ENCODE data around the gene FOSL1.
"Not testable (repeated sequence)": the region's sequence is repeated elsewhere in the genome, so short reads cannot be mapped to it uniquely, and the experiment has no call there.

The FOSL1 gene

DNA sequence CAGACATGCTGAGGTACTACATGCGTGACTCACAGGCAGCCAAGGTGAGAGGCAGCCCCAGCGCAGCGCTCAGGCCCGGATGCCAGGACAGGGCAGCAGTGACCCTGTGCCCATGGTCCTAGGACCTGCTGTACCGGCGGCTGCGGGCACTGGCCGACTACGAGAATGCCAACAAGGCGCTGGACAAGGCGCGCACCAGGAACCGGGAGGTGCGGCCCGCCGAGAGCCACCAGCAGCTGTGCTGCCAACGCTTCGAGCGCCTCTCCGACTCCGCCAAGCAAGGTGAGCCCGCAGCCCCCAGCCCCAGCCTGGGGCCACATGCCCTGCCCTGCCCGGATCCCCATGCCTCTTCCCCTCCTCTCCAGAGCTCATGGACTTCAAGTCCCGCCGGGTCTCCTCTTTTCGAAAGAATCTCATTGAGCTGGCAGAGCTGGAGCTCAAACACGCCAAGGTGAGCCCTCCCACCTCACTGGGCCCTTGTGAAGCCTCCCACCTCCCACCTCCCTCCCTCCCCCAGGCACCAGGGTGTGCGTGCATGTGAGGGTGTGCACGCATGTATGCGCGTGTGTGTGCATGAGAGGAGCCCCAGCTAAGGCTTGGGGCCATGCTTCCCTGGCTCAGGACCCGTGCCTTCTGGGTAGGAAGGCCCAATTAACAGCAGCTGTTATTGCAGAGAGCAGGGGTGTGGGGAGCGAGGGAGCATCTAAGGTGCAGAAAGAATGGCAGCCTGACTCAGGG is 47.5 kb downstream of the FOSL1 start:
- DNase-seq (ENCODE audit: low read depth in 2 of 2) = no peak

GRCh38 chr11:65851811-65852507 is 48.2 kb downstream of the FOSL1 start:
- no peak for DNase-seq (ENCODE audit: low read depth in 2 of 2)

DNA sequence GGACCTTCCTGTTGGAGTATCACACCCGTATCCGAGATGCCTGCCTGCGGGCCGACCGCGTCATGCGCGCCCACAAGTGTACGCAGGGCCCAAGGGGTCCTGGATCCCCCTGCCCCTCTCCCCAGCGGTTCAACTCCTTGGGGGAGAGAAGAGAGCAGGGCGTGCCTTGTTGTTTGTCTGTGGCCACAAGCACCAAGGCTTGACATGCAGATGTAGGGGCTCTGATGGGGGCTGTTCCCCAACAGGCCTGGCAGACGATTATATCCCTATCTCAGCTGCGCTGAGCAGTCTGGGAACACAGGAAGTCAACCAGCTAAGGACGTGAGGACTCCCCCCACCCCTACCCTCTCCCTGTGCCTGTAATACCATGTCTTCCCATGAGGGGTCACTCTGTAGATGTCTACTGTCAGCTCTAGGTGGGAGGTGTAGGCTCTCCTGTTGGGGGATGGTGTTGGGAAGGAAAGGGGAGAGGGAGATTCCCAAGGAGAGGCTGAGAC is 49.1 kb downstream of the FOSL1 start:
- DNase-seq (ENCODE audit: low read depth in 2 of 2) = no peak

DNA sequence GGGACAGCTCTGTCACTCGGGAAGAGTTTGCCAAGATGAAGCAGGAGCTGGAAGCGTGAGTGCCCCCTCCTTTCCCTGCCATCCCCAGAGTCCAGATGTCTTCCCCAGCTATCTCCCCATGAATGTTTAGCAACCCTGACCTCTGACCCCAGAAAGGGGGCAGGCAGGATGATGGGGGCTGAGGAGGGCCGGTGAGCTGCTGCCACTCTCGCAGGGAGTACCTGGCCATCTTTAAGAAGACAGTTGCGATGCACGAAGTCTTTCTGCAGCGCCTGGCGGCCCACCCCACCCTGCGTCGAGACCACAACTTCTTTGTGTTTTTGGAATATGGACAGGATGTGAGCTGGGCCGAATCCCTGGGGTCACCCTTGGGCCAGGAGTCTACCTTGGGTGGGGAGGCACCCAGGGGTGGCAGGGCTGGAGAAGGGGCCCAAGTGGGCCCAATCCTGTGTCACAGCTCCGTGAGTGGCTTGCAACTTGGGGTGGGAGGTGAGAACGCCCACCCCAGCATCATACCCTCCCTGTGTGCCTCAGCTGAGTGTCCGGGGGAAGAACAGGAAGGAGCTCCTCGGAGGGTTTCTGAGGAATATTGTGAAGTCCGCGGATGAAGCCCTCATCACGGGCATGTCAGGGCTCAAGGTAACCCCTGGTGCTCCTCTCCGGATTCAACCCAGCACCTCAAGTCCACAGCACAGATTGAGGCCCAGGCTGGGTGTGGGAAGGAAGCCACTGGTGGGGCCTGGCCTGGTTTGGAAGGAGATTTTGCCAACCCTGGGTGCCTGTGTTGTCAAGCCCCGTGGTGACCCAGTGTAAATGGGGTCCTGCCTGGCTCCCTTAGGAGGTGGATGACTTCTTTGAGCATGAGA is 49.7 kb downstream of the FOSL1 start:
- no peak for DNase-seq (ENCODE audit: low read depth in 2 of 2)

DNA sequence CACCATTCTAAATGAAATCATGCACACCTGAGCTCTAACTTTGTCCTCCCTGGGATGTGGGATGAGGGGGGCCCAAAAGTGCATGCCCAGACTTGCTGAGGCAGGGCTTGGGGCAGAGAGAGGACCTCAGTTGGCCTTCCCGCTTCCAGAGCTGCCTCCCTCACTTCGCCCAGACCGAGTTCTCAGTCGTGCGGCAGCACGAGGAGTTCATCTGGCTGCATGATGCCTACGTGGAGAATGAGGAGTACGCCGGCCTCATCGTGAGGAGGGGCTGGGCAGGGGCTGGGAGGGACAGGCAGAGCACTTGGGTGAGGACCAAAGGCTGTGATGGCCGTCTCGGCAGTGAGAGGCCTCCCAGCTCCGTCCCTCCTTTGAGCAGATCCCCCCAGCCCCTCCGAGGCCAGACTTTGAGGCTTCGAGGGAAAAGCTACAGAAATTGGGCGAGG is 50.4 kb downstream of the FOSL1 start:
- no peak for DNase-seq (ENCODE audit: low read depth in 2 of 2)

DNA sequence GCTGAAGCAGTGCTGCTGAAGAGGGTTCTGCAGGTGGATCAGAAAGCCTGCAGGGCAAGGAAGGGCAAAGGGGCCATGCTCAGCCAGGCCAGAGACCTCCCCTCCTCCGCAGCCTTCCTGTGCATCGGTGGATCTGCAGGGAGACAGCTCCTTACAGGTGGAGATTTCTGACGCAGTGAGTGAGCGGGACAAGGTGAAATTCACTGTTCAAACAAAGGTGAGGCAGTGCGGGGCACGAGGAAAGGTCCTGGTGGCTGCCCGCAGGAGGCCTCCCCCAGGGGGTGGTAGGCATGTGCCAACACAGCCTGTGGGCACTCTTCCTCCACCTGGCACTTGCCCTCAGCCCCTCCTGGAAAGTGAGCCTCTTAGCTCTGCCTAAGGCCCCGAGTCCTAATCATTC is 50.8 kb downstream of the FOSL1 start:
- DNase-seq (ENCODE audit: low read depth in 2 of 2) = no peak

GRCh38 chr11:65848693-65849092 is 51.5 kb downstream of the FOSL1 start:
- not testable (repeated sequence) for DNase-seq (ENCODE audit: low read depth in 2 of 2)

- DNase-seq (ENCODE audit: low read depth in 2 of 2) = no peak
These were observed 52.4 kb downstream of the FOSL1 start for GRCh38 chr11:65847746-65848145.

- DNase-seq (ENCODE audit: low read depth in 2 of 2) = no peak
These were observed 55.8 kb downstream of the FOSL1 start for GRCh38 chr11:65844231-65844872.

- DNase-seq (ENCODE audit: low read depth in 2 of 2) = no peak
These were observed 56.4 kb downstream of the FOSL1 start for GRCh38 chr11:65843811-65844210.

GRCh38 chr11:65842144-65842543 is 58.0 kb downstream of the FOSL1 start:
- no peak for DNase-seq (ENCODE audit: low read depth in 2 of 2)
